HG03439 (cell line): ENCODE data around the gene FAM149B1.
A peak's percentile ranks its signal among the peaks of the same experiment; 100 is the strongest.
"Not testable (repeated sequence)": the region's sequence is repeated elsewhere in the genome, so short reads cannot be mapped to it uniquely, and the experiment has no call there.

ENCODE experiments used
- ATAC-seq: cut with Tn5 transposase; IDR thresholded peaks from one replicate; pipeline ENCODE4 v1.9.1; 2021; ENCODE audit warnings: mild to moderate bottlenecking, moderate library complexity; ENCODE audit not compliant: unreplicated experiment

Gene FAM149B1

DNA sequence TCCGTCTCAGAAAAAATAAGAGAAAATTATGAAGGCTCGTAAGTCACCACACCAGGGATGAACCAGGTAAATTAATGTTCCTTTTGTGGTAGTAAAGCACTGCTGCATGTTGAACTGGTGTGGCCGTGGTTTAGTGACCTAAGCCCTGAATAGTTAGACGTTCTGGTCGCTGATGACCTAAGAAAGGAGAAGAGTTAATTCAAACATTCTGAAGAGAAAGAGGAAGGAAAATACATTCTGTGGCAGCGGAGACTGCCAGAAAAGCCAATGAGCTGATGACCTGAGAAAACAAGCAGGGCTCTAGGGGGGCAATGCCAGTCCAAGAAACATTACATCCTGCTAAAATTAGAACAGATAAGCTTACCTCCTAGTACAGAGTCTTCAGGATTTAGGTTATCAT is 61.6 kb downstream of the FAM149B1 start:
- no peak for ATAC-seq

DNA sequence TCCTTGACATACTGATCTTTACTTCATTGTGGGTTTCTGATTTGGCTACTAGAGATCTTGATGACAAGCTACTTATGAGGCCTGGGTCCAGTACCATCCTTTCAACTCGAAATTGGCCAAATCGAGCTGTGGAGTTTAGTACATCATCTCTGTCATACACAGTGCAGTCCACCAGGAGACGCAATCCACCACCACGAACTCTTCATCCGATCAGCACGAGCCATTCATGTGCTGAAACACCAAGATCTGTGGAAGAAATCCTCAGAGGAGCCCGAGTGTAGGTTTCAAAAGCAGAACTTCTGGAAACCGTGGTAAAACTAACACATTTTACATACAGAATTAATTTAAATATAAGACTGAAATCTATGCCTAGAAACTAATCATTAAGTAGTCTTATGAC is 65.0 kb downstream of the FAM149B1 start:
- no peak for ATAC-seq

DNA sequence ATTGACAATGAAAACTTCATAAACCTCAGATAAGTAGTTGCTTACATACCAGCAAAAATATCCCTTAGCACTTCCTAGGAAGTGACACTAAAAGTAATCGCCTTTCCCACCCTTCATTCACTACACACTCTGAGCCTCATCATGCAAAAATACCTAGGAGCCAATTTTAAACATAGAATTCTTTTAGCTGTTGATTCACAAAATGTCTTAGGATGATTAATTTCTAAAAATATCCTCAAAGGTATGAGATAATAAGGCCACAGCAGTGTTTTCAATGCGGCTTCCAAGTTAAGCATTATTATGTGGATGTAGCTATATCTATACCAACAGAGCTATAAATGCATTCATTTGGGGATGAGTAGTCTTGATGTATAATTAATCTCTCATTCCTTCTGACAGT is 66.0 kb downstream of the FAM149B1 start:
- ATAC-seq, result no peak

DNA sequence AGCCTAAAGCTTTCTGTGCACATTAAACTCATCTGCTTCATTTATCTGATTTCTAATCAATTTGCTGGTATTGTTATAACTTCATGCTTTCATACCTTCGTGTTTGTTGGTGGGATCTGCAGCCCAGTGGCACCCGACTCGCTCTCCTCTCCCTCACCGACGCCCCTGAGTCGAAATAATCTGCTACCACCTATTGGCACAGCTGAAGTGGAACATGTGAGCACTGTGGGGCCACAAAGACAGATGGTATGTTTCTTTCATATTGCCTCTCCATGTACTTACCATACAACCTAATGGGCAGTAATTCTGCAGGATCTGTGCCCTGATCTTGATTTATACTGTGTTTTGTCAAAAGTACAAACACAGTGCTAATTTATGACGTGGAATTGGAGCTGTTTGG is 66.8 kb downstream of the FAM149B1 start:
- ATAC-seq, result no peak

DNA sequence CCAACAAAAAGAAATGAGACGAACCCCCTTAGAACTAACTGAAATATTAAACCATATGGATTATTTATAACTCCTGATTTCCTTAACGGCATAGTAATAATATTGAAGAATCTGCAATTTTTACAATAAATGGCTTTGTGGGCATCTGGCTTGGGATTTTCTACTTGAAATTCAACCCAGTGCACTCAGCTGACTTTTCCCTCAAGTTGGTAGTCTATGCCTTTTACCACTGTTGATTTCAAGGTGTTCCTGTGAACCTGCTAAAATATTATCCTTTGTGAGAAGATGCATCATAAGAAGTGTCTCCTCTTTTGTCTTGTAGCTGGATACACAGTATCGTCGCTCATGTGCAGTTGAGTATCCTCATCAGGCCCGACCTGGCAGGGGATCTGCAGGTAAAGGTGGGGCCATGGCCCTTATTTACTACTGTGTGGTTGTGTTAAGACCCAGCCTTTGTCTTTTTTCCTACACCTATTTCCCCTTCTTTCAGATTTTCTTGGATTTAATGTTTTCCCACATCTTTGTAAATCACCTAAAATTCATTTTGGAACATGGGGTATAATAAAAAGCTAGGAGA is 71.2 kb downstream of the FAM149B1 start:
- ATAC-seq, result no peak

DNA sequence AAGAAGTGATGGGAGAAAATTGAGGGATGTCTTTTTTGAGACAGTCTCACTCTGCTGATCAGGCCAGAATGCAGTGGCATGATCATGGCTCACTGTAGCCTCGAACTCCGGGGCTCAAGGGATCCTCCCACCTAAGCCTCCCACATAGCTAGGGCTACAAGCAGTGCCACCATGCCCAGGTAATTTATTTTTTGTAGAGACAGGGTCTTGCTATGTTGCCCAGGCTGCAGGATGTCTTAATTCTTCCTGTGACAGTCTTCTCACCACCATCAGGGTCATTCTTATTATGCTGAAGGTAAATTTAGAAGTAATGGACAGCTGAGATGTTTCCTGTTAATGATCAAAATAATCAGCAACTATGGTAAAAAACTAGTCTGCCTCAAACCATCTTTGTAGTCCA is 72.0 kb downstream of the FAM149B1 start:
- ATAC-seq, result no peak

DNA sequence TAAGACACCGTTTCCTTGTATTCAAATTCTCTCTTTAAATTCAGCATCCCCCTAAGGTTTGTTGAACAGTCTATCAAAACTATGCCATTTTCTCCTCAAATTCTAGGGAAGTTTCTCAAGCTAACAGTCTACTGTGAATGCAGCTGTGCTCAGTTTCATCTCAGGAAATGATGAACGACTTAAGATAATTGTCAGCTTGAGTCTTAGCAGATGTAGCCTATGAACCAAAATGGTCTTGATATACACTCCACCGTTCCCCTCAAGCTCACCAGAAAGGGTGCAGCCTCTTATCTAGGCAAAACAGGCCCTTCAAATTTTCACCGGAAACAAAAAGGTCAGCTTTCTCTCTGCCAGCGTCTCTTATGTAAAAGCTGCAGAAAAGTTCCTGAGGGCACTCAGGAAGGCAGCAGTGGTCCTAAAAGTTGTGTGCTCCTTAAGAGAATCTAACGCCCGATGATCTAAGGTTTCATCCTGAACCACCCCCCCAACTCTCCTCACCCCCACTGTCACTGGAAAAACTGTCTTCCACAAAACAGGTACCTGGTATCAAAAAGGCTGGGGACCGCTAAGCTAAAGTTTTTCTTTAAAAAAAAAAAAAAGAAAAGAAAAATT is 77.1 kb downstream of the FAM149B1 start:
- no peak for ATAC-seq

DNA sequence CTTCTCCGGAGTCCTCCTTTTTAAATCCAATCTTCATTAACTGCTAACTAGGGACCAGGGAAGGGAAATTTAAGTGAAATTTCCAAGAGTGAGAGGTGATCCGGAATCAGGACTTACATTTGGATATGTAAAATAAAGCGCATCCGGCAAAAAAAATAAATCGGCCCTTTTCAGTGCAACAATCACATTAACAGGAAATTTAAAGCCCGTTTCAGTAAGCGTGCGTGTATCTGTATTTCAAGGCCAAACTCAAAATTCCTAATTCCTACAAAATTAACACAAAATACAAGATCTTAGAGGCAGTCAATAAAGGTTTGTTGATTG is 78.4 kb downstream of the FAM149B1 start:
- ATAC-seq, result no peak

DNA sequence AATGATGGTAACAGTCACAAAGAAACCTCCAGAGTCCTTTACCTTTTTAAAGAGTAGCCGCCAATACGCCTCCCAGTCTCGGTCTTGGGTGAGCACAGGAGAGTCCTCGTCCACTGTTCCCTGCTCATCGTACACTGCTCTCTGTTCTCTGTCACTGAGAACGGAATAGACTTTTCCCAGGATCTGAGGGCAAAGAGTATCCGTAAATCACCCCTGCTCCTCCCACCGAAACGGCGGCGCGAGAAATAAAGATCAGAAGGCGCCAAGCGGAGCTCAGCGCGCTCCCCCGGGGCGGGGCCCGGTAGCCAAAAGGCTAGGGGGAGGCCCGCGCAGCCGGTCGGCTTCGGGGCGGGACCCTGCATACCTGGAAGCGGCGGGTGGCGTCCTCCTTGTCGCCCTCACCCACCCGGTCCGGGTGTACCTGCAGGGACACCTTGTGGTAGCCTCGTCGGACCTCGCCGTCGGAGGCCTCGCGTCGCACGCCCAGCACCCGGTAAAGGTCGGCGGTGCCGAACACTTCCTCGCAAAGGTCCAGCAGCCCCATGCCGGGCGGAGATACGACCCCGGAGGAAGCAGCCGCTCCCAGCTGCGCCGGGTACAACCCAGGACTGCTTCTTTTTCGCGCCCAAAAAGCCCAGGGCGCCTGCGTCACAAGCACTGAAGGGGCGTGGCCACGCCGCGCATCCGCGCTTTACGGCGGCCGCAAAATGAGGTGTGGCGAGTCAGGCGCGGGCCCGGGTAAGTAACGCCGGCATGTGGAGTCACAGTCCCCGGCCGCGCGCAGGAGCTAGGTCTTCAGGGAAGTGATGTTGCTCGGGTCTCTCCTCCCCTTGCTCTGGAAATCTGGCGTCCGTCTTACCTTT is 79.0 kb downstream of the FAM149B1 start, which contains the start of gene DNAJC9:
DNAJC9 (minus strand) TSS at position 610 of the 863 bp plus-strand sequence; CDS start at position 544, 66 bp downstream.
- ATAC-seq, result peak; percentile 73

DNA sequence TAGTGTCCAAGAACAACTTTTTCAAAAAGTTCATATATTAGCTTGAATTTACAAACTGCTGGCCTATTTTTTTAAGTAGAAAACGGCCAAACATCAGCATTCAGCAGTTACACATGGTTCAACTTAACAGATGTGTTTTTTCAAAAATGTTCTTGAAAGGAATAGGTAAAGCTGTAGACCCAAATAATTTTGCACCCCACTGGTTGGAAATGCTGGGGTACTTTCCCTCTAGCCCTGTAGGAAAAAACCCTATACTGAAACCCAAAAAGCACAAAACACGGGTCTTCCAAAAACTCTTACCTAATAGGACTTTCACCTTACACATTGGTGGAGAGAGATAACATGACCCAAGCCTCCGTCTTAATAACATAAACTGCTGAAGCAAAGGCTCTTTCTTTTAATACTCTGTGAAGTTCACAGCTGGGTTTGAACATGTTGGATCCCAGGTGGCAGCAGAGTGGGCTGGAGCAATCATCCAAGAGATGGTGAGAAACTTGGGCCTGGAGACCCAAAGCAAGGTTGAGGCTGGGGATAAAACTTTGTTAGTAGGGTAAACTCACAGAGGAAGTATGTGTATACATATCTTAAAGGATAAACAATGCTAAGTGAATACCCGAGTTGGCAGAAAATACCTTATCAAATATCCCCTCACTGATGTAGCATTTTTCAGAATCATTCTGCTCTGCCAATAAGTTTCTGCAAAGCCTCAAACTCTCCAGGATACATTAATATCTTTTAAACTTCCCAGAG is 79.8 kb downstream of the FAM149B1 start:
- ATAC-seq, result no peak

DNA sequence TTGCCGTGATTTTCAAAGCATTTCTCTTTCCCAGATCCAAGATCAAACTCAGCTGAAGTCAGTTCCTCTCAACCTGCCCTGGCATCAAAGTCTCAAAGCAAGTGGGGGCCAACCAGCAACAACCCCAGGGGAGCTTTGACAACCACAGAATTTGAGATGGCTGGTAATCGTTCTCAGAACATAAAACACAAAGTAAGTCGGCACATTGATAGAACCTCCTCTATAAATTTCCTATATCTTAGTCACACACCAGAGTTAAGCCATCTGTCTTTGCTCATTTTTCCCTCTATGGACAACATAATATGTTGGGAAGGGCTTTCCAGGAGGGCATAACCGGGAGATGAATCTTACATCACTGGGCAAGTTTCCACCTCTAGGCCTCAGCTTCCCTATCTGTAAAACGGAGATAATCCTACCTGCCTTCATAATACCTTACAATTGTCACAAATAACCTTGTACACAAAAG is 80.4 kb downstream of the FAM149B1 start:
- no peak for ATAC-seq

DNA sequence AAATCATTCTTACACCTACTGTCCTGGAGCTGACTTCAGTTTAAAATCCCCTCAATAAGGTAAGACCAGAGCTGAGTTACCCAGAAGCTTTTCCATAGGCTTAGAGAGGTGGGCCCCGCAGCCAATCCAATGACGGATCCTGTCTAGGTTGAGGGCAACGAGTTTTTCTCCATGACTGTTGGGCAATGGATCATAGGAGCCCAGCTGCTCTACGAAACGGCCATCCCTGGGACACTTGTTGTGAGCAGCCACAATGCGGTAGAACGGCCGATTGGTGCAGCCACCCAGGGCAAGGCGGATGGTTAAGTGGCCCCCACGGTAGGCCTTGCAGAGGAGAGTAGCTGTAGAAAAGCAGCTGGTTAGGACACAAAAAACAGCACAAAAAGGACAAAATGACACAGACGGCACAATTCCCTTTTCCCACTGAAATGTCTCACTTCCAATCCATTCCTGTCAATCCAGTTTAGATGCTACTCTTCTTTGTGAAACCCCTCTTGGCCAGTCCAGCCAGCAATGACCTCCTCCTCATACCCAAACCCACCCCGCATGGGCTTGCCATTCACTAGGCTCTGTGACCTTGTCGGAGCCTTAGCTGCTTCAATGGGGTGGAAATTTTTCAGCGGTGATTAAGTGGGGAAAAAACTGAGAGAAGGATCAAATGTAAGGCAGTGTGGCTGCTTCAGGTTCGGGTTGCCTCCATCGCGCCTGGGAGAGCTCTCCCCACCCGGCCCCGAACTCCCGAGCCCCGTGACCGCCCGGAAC is 83.9 kb downstream of the FAM149B1 start:
- no peak for ATAC-seq

DNA sequence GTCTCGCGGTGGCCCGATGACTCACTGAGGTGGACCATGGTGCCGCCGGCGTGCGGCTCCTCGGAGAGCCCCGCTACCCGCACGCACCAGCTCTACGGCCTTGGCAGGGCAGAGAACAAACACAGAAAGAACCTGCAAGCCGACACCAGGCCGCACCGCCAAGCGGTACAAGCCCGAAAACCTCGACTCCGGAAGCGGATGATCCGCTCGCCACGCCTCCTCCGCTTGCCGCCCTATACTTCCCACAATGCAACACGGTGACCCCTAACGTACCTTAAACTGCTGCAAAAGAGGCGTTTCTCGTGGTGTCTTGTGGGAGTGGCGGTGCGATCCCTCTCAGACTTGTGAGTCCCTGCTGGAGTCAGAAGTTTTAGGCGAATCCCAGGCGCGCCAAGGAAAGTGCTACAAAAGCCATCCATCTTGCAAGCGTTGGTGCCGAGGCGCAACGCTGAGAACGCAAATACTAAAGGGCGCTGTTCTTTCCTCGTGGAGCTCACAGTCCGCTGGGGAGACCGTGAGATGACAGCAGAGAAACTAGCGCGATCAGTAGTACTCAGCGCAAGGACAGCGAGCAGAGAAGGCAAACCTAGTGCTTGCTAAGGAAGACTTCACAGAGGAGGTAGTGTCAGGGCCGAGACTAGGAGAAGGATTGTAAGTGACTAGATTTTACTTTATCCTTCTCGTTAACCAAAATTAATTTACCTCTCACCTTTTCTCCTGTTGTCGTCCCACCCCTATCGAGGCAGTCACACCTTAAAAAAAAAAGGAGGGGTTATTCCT is 84.7 kb downstream of the FAM149B1 start, which contains the start of gene MRPS16:
MRPS16 (minus strand) TSS at position 200 of the 780 bp plus-strand sequence; CDS start at position 38, 162 bp downstream.
- ATAC-seq, result peak; percentile 83

DNA sequence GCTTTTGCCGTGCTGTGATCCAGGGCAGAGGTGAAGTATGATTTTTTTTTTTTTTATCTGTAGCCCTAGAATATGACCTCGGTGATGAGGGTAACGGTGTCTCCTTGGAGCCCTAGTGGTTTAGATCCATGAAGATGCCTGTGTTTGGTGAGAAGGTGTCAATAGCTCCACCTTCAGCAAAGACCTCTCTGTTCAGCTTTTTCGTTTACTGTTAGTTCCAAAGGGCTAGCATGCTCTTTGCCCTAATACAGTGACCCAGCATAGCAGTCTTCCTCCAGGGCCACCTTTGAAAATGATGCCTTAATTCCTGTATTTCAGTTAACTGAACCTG is 85.3 kb downstream of the FAM149B1 start:
- ATAC-seq, result no peak

DNA sequence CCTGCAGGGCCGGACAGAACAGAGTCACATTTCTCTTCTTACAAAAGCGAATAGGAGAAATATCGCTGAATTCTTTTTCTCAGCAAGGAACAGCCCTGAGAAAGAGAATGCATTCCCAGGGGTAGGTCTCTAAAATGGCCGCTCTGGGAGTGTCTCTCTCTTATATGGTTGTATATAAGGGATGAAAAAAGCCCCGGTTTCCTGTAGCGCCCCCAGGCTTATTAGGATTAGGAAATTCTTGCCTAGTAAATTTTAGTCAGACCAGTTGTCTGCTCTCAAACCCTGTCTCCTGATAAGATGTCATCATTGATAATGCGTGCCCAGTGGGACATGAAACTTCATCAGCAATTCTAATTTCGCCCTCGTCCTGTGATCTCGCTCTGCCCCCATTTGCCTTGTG is 90.7 kb downstream of the FAM149B1 start:
- ATAC-seq, result not testable (repeated sequence)

DNA sequence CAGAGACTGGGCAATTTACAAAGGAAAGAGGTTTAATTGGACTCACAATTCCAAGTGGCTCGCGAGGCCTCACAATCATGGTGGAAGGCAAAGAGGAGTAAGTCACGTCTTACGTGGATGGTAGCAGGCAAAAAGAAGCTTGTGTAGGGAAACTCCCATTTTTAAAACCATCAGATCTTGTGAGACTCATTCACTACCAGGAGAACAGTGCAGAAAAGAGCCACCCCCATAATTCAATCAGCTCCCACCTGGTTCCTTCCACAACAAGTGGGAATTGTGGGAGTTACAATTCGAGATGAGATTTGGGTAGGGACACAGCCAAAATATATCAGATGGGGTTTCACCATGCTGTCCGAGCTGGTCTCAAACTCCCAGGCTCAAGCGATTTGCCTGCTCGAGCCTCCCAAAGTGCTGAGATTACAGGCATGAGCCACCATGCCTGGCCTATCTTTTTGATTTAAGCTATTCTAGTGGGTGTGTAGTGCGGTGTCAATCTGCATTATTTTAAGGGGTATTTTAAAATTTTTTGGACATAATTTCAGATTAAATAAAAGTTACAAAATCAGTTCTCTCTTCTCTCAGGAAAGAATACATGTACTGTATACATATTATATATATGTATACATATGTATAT is 93.6 kb downstream of the FAM149B1 start:
- no peak for ATAC-seq

DNA sequence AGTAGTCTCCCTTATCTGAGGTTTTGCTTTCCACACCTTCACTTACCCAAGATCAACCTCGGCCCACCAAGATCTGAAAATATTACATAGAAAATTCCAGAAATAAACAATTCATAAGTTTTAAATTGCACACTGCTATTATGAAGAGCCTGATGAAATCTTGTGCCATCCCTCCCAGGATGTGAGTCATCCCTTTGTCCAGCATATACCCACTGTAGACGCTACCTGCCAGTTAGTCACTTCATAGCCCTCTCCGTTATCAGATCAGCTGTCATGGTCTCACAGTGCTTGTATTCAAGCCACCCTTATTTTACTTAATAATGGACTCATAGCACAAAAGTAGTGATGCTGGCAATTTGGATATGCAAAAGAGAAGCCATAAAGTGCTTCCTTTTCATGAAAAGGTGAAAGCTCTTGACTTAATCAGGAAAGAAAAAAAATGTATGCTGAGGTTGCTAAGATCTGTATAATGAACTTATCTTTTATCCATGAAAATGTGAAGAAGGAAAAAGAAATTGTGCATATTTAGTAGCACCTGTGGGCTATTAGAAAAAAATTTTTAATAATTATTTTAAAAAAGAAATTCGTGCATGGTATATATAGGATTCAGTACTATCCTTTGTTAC is 94.3 kb downstream of the FAM149B1 start:
- ATAC-seq, result no peak

DNA sequence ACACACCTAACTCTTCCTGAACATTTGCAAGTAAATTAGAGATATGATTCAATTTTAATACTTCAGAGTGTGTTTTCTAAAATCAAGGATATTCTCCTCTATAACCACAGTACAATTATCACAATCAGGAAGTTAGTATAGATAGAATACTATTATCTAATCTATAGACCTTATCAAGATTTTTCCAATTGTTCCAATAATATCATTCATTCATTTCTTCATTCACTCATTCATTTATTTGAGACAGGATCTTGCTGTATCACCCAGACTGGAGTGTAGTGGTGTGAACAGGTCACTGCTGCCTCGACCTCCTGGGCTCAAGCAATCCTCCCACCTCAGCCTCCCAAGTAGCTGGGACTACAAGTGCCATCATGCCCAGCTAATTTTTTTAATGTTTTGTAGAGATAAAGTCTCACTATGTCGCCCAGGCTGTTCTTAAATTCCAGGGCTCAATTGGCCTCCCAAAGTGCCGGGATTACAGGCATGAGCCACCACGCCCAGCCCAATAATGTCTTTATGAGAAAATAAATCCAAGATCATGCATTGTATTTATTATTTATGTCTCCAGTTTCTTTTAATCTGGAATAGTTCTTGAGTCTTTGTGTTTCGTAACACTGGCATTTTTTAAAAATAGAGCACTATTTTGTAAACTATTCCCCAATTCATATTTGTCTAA is 95.1 kb downstream of the FAM149B1 start:
- no peak for ATAC-seq
